ENCODE data around the gene DLG1.

Gene DLG1

DNA sequence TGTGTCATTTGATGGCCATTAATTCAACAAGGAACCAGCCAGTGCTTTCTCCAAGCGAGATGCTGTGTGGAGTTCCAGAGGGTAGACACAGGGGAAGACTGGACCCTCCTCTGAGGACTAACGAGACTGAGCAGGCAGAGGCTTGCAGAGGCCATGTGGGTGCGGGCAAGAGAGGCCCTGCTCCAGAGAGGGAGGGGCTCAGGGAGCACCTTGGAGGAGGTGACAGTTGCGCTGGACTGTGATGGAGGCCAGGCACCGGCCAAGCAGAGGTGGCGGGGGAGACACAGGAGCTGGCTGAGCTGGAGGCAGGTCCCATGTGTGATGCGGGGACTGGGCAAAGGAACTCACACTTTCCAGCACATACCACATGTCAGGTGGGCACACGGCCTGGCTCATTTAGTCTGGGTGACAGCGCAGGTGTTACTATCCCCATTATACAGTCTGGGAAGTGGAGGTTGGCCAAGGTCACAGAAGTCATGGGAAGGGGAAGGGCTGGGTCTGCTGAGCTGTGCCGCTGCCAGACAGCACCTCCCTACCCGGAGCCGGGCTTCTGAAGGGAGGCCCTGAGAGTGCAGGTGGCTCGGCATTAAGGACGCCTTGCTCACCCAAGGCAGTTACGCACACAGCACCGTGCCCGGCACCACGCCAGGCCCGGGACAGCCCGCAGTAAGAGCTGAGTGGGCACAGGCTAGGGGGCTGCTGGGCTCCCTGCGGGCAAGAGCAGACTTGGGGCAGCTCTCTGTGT is 272.5 kb downstream of the DLG1 start:
- no peak for DNase-seq

DNA sequence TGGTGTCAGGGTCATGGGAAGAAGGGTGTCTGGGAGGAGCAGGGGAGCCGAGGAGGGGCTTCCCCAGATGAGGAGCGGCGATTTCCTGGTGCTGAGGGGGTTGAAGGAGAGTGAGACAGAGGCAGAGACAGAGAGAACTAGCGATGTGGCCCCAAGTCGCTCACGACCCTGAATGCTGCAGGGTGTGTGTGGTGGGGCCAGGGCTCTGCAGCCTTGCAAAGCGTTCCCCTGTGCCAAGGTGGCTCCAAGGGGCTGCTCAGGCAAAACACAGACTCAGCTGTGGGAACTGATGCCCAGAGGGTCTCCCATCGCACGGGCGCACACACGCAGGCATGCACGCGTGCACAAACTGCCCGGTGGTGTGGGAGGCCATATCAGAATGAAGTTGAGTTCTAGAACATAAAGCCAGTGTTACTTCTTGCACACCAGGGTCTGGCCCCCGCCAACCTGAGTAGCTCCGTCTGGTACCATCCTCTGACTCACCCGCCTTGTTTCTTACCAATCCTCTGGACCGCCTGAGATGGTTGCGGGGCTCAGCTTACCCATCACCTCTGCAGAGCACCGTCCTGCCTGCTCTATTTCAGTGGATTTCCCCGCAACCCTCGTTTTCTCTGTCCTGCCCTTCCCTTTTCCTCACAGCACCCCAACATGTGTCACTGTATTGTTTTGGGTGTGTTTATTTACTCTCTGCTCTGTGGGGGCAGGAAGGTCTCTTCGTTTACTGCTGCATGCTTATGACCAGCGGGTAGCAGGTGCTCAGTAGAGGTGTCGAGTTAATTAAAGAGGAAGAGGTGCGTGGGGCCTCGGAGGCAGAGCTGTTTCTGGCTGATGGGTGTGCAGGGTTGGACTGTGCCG is 273.3 kb downstream of the DLG1 start:
- DNase-seq, result no peak

DNA sequence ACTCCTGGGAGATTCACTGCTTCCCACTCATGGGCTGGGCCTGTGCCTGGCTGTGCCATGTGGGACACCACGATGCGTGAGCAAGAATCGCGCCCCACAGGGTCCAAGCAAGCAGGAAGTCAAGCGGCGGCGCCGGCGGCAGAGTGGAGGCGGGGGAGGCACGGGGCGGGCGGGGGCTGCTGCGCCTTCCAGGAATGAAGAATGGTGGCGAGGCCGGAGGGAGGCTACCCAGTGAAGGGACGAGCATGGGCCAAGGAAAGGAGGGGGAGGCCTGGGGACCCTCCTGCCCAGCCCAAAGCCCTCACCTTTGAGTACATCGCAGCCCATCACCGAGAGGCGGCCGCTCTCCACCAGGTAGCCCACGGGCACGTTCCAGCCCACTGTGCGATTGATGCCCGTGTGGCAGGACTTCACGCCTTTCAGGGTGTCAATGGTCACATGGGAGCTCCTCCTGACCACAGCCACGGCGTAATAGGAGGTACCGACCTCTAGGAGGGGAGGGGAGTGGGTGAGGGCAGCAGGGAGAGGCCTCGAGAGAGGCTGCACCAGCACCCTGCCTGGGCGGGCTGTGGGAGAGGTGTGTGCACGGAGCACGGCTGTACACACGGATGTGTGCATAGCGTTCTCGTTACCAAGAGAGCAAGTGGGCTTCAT is 274.3 kb downstream of the DLG1 start:
- no peak for DNase-seq

DNA sequence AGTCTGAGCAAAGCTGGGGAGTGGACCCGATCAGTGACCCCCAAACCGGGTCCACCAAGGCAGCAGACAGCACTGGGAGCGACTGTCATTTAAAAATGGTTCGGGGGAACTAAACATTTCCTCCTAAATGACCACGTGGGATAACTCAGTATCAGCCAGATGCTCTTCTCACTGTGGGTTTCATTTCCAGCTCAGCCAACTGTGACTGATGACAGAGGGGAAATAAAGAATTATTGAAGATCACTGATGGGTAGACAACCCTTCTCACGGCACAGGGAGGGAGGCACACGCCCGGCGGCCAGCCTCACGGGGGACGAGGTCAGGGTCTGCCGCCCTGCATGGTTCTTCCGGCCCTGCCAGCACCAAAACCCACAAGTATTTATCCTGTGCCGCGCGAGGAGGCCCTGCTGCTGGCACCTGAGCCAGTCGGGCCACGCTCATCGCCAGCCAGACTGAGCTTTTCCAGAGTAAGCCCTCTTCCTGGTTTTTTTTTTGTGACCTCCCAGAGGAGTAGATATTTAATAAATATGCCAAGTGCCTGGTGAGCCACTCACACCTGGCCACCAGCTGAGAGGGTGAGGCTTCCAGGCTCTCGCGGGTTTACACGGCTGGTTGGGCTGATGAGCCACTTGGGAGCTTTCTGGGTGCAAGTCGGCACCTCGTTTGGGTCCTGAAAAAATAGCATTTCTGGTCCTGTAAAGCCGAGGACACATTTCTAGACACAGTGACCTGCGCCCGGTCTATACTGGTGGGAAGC is 275.0 kb downstream of the DLG1 start:
- DNase-seq, result no peak

DNA sequence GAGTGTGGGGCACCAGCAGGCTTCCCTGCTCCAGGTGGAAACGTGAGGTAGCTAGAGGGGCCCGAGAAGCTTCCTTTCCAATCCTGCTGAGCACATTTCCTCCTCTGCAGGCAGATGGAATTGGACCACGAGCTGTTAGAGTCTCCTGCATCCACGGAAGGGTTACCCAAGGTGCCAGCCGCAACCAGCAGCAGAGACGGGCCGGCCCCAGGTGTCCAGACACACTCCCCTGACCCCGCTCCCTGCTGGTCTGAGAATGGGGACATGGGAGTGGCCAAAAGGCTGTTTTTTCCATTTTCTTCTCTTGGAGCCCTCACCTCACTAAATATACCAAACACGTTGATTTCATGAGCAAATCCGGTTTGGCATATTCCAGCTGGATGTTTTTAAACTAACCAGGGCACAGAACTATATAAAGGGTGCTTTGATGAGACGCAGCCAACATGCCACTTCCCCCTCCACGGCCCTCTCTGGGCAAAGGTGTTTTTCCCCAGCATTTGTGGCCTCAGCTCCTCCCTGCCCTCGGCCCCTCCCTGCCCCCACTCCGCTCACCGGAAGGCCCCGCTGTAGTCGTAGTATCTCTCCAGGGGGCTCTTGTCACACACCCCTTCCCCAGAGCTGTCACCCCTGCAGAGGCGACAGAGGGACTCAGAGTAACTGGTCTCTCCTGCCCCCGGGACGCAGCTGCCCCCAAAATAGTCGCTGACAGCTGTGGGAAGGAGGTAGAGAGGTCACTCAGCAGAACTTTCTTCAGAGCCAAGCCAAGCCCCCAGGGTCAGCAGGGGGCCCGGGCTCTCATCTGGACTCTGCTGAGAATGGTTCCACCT is 275.8 kb downstream of the DLG1 start:
- DNase-seq, result no peak

DNA sequence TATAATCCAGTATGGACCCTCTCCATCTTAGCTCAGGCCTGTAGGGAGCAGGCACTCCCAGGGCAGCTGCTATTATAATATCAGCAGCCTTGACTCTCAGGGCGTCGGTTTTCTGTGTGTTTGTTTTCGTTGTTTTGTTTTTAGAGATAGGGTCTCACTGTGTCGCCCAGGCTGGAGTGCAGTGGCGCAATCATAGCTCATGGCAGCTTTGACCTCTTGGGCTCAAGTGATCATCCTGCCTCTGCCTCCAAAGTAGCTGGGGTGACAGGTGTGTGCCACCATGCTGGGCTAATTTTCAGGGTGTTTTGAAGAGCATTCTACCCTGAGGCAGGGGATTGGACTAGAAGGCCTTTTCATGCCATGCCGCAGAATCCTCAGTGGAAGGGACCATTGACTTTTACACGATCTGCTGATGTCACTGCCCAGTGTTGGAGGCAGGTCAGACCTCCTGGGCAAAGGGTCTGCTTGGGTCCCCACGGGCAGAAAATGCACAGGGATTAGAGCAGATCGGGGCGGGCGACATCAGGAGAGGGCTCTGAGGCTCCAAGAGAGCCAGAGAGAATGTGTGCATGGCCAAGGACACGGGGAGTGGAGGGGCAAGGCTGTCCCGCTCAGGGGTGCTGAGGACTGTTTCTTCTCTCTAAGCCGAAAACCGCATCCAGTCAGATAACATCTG is 276.5 kb downstream of the DLG1 start:
- DNase-seq, result no peak

DNA sequence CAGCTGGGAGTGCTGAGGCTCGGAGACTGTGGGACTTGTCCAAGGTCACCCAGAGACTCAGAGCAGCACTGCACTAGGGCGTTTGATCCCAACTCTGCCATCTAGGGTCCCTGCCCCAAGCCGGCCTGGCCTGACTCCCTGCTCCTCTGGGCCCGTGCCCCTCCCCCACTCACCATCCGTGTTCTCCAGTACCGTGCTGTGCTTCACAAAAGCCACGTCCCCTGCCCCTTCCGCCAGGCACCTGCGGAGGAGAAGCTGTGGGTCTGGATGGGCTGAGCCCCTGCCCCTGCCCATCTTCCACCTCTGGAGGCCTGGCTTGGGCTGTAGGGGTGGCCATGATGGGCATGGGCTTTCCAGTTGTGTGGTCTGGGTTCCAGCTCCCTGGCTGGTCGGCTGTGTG is 277.2 kb downstream of the DLG1 start:
- no peak for DNase-seq

DNA sequence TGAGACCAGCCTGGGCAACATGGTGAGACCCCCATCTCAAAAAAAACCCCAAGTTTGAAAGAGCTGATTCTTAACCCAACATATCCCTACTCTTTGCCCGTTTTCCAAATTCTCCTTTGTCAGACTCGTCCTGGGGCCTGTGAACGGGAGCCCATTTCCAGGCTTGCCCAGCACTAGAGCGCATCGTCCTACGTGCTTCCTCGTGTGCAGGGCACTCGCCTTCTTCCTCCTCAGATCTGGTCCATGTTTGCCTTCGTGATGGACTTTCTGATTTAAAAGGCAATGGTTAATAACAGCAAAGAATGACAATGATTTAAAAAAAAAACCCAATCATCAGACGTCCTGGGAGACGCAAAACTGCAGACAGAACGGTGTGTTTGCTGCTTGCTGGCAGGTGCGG is 278.9 kb downstream of the DLG1 start:
- no peak for DNase-seq

DNA sequence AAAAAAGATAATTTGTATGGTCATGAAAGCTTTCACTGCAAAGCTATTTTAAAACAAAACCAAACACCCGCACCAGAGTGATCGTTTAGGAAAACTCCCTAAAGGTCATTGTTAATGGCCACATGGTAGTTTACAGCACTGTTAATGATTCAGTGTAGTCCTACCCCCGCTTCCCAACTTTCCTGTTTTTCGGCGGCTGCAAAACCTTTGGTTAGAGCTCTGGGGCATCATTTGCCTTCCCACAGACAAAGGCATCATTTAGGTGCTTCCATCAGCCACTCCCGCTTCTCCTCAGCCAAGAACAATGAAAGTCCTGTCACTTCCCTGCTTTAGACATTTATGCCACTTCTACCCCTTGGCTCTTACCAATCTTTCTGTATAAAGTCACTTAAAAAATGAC is 279.4 kb downstream of the DLG1 start:
- DNase-seq, result no peak

DNA sequence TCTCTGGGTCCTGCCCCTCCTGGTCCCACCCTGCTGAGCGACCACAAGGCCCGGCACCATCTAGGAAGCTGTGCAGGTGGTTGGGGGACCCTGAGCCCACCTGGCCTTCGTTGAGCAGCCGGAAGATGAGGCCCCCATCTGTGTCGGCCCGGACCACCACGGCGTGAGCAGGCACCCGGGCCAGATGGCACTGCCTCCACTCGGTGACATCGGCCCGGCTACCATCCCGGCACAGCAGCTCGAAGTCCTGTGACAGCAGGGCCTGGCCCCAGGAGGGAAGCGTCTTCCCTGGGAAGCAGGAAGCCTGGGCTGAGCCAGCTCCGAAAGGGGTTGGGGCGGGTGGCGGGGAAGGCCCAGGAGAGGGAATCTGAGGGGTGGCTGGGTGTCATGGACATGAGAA is 281.4 kb downstream of the DLG1 start:
- no peak for DNase-seq

DNA sequence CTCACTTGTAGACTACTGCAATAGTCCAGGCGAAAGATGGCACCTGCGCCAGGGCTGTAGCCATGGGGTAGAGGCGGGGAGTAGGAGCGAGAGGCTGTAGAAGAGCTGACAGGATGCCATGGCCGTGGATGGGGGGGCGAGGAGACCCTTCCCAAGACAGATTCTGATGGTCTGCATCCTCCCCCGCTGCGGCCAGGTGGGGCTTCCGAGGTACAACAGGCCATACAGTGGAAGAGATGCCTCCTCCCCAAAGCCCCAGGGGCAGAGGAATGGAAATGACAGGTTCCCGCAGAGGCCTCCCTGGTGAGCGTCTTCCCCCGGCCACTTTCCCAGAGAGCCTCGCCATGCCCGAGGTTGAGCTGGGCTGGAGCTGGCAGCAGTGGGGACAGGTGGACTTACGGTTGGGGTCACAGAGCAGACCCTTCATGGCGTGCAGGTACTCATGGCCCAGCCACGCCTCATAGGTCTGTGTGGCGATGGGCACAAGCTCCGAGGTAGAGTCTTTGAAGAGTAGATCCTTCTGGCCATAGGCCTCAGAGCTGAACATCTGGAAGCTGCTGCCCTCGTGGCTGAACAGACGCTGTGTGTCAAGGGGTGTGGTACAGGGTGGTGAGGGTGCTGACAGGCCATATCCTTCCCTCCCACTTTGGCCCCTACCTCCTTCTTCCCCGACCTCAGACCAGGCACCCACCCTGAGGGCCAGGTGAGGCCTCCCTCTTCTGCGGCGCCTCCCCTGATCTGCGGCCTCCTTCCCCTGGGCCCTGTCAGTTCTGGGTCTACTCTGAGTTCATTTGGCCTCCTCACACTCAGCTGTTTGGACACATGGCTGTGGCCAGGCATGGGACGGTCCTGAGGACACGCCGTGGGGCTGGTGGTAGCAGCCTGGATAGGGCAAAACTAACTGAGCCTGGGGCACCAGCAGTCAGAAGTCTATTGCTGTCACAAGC is 282.3 kb downstream of the DLG1 start:
- no peak for DNase-seq

DNA sequence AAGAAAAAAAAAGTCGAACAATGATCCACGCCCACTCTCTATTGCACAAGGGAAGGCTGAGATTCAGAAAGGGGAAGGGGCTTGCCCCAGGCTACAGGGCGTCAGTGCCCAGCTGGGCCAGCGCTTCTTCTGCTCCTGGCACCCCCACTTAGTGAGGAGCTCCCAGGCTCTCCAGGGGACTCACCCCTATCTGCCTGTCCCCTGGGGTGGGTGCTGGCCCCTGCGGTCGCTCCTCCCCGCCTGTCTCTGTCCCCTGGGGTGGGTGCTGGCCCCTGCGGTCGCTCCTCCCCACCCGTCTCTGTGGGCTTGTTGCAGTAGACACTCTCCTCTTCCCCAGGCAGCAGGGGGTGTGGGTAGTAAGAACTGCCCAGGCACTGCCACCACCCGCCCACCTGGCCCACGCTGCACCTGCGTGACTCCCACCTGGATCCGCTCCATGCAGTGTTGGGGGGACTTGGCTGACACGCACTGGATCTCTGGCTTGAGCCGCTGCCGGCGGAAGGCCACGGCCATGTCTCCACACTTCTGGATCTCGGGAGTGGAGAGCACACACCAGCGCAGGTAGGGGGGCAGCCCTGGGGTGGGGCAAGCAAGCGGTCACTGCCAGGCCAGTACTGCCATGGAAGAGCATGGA is 283.4 kb downstream of the DLG1 start:
- DNase-seq, result no peak

DNA sequence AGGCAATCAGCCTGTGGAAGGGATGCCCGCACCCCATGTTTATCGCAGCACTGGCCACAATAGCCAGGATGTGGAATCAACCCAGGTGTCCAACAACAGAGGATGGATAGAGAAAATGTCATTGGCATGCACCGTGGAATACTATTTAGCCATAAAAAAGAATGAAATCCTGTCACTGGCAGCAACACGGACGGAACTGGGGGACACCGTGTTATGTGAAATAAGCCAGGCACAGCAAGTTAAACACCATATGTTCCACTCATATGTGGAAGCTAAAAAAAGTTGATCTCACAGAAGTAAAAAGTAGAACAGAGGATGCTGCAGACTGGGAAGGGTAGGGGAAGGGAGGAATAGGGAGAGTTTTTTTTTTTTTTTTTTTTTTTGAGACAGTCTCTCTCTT is 284.4 kb downstream of the DLG1 start:
- no peak for DNase-seq

DNA sequence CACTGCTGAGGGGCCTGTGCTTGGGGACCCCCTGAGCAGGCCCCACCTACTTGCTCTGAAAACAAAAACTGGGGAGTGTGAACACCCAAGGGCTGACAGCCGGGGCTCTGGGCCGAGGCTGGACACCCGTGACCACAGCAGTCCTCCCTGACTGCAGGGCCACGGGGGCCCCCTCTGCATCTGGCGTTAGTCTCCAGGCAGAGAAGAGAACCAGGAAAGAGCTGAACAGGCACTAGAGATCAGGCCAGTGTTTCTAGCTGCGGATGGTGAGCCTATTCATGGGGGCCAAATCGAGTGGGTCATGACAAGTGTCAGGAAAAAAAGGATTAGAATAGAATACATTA is 285.9 kb downstream of the DLG1 start:
- DNase-seq, result no peak

DNA sequence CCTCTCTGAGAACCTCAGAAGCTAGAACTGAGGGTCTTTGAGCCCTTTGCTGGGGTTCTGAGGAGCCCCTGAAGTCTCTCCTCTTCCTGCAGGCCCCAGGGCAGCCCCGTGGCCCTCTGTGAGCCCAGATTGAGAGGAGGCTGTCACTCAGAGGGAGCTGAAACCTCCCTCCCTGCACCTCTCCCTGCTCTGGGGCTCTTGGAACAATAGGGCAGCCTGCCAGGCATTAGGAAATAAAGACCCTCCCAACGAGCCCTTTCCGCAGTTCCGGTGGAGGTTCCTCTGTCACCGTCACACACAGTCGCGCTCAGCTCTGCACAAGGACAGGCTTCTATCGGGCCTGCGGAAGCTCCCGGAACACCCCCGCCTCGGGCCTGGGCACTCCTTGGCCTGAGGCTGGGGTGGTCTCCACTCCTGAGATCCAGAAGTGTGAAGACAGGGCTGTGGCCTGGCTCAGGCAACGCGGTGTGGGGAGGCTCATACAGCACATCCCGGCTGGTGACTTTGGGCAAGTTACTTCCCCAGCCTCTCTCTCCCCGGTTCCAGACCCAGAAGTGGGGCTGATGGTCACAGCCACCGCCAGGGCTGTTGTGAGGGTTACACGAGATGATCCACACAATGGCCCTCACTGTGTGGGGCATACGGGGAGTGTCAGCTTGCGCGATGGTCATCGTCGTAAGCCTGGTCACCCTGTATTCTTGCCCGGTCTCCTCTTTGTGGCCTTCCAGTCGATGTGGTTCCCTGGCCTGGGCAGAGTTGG is 286.5 kb downstream of the DLG1 start:
- no peak for DNase-seq

DNA sequence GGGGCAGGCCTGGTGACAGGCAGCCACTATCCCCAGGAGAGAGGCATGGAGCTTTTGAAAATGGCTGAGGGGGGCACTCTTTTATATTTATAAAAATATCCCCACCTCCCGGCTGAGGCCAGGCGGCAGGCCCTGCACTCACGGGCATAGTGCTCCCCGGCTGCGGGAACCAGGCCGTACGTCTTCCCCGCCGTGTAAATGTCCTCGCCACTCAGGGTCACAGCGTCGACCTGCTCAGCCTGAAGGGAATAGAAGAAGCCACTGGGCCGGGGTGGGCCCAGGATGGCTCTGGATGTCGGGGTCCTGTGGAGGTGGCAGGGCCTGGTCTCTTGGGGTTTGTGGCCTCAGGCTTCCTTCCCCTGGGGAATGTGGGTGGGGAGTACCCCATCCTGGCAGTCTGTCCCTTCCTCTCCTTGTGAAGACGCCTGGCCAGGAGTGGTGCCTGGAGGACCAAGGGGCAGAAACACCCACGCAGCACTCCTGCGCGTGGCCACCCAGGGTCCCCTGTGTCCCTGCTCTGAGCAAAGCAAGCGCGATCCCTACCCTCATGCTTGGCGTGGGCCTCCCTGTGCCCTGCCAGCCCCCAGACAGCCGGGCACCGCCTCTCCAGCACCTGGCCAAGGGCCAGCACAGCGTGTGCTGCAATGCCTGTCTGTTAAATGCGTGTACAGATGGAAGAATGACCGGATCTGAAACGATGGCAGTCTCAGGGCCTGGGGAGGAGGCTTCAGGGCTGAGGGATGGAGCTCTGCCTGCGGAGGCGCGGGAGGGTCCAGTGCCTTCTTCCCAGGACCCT is 287.7 kb downstream of the DLG1 start:
- no peak for DNase-seq

DNA sequence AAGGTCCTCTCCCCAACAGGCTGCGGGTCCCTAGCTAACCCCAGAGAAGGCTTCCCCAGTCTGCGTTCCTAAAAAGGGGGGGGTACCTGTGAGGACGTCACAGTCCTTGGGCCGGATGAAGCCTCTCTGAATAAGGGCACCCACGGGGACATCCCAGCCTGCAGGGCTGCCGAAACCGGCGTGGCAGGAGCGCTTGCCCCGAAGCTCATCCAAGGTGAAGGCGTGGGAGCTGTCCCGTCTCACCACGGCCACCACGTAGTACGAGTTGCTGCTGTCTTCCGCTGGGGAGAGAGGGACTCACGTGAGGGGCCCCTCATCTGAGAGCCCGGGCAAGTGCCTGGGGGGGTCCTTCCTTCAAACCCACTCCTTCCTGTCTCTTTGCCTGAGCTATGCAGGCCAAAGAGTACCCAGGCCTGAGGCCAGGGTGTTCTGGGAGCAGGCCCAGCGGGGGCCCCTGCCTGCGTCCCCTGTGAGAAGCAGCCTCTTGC is 288.8 kb downstream of the DLG1 start:
- DNase-seq, result no peak

Measured in stimulated activated CD4-positive, alpha-beta T cell treated with anti-CD3 and anti-CD28 coated beads, Interleukin-4, amount 100 ng/mL, for 4 hours (primary cell).